Ovary (tissue), 9 donors: ENCODE measurements around the gene KCNA2. TPM values are rescaled to one million over a fixed set of nuclear protein-coding genes. Genes with fewer than 3 reads are reported as not detected.

Experiments used
- DNase-seq, 5 donors: peaks; one replicate each; pipeline ENCODE4 v3.0.0-alpha.2; 2019 to 2020
- H3K27ac ChIP-seq, 2 donors: fragments of 200-600 bp; one replicate each; pipeline versions ENCODE4 v1.5.1 to v1.8.0; 2019 to 2022
- H3K27me3 ChIP-seq: fragments of 200-600 bp; one replicate; pipeline ENCODE4 v1.8.0; 2022
- H3K36me3 ChIP-seq: fragments of 200-600 bp; sonication (generic); one replicate; pipeline ENCODE4 v1.5.1; 2019
- H3K4me1 ChIP-seq: one replicate; pipeline ENCODE4 v1.8.1; 2013; ENCODE audit warnings: mild to moderate bottlenecking, moderate library complexity; ENCODE audit not compliant: insufficient read depth
- H3K4me3 ChIP-seq: fragments of 200-600 bp; sonication (generic); one replicate; pipeline ENCODE4 v1.5.1; 2017
- H3K9me3 ChIP-seq, 2 donors: fragments of 200-600 bp in 1 of 2; sonication (generic) in 1 of 2; one replicate each; pipeline versions ENCODE4 v1.5.1 to v1.8.1; 2013 to 2019; ENCODE audit warnings: mild to moderate bottlenecking in 1 of 2, moderate library complexity in 1 of 2
- EP300 ChIP-seq: sonication (generic); formaldehyde crosslinking; IDR thresholded peaks from one replicate; pipeline ENCODE4 v1.6.1; 2017; ENCODE audit warnings: antibody characterized with exemption
- POLR2A ChIP-seq: fragments of 450-650 bp; IDR thresholded peaks from one replicate; pipeline ENCODE4 v1.6.1; 2017; ENCODE audit warnings: antibody characterized with exemption, mild to moderate bottlenecking, moderate library complexity
- WGBS, 3 donors: extraction: QIAGEN DNeasy Blood & Tissue Kit in 1 of 3; methylation state at CpG; one replicate each; pipeline versions ENCODE4 v1.1.5 to v1.1.7; 2013 to 2017; 5-methylcytosine and 5-hydroxymethylcytosine counted together
- intact Hi-C, 4 donors: fragments of 100-400 bp; cut with DNase I; formaldehyde crosslinking; loops; one replicate each; pipeline versions ENCODE4 v1.11.0 to v1.15.1; 2022 to 2023
- polyA plus RNA-seq, 2 donors: library from polyadenylated mRNA; stranded (reverse); fragments of 200-250 nt in 1 of 2; fragments of 350-450 nt in 1 of 2; fragmentation: Illumina TruSeq in 1 of 2; extraction: RNeasy Lipid Tissue Mini Kit (QIAGEN cat#74804) in 1 of 2; gene quantifications; one replicate each; pipeline ENCODE4 v1.2.3, GENCODE V29; 2013 to 2014
- total RNA-seq, 7 donors: library from RNA; depleted of rRNA in 2 of 7; stranded (reverse); fragments of >200 nt in 2 of 7; fragmentation: NEBNext Ultra II Directional in 3 of 7; extraction: Animal tissue kit (Norgen Biotek cat#: 25700) in 3 of 7; gene quantifications; one replicate each; pipeline versions ENCODE4 v1.1.0 to v1.2.4, GENCODE V29; 2016 to 2023
- TF ChIP-seq, protein P1 (sequence below), 3 donors: fragments of 450-650 bp in 2 of 3; fragments of 200-600 bp in 1 of 3; IDR thresholded peaks; one replicate each; pipeline versions ENCODE4 v1.5.1 to v1.8.0; 2016 to 2022; ENCODE audit warnings: antibody characterized with exemption in 3 of 3, mild to moderate bottlenecking in 1 of 3
- donor health status: DM: no; HTN: no; CAD: no; lungs with moderate emphysema.
- donor health status: DM: no; HTN: no; CAD: no.
- donor health status: Bipolar disorder and iron deficiency.
- donor health status: DM: yes; HTN: yes; CAD: no.
- donor health status: DM: no; HTN: no; CAD: no.
- donor health status: DM: yes; HTN: yes; CAD: no.

KCNA2 gene
- total and polyA plus RNA-seq, 9 donors, result under 0.01 to 1.7 (median 0.51) TPM

DNA sequence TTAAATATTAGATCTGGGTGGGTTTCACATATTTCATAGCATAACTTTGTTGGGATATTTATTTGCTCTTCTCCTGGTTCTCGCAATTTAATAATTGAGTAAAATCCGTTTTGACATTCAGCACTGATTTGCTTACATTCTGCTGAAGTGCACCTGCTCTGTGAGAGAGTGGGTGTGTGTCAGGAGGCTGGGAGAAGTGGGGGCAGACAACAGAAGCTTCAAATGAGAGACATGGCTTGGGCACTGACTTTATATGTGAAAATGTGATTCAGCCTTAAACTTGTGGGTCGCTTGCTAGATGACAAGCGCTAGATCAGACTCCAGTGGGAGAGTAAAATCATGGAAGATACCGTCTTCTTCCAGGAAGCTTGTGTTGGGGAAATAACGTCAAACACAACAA lies 32.4 kb upstream of the KCNA2 start:
- 91 to 94% (median 93%) methylated on average over 6 of the region's 6 CpGs for WGBS, 3 donors
- H3K27me3 ChIP-seq, result no peaks in the 10 kb centered on the region
- peaks cover 9% of the 10 kb centered on the region for H3K4me1 ChIP-seq
- intact Hi-C loops, result no loop called here
- no peak overlapping the region for H3K27ac ChIP-seq
- no peaks in the 10 kb centered on the region for H3K9me3 ChIP-seq
- H3K36me3 ChIP-seq, result no peaks in the 10 kb centered on the region
- TF ChIP-seq, protein P1, sequence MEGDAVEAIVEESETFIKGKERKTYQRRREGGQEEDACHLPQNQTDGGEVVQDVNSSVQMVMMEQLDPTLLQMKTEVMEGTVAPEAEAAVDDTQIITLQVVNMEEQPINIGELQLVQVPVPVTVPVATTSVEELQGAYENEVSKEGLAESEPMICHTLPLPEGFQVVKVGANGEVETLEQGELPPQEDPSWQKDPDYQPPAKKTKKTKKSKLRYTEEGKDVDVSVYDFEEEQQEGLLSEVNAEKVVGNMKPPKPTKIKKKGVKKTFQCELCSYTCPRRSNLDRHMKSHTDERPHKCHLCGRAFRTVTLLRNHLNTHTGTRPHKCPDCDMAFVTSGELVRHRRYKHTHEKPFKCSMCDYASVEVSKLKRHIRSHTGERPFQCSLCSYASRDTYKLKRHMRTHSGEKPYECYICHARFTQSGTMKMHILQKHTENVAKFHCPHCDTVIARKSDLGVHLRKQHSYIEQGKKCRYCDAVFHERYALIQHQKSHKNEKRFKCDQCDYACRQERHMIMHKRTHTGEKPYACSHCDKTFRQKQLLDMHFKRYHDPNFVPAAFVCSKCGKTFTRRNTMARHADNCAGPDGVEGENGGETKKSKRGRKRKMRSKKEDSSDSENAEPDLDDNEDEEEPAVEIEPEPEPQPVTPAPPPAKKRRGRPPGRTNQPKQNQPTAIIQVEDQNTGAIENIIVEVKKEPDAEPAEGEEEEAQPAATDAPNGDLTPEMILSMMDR (IDR thresholded peaks at IDR 0.05), result no peak
- TF ChIP-seq EP300 (no peak), POLR2A (no peak)
- no peak overlapping the region for H3K4me3 ChIP-seq
- DNase-seq, result no peak

GRCh38 chr1:110638058-110638457 lies 31.9 kb upstream of the KCNA2 start:
- DNase-seq, result no peak
- Histone ChIP-seq H3K4me3 (no peak overlapping the region), H3K27ac (no peak overlapping the region), H3K36me3 (no peaks in the 10 kb centered on the region), H3K4me1 (peaks cover 9% of the 10 kb centered on the region), H3K9me3 (no peaks in the 10 kb centered on the region), H3K27me3 (no peaks in the 10 kb centered on the region)
- TF ChIP-seq, protein P1 (IDR thresholded peaks at IDR 0.05), result no peak
- TF ChIP-seq POLR2A (no peak), EP300 (no peak)
- WGBS, 3 donors, result 51 to 80% (median 57%) methylated on average over 2 of the region's 2 CpGs
- intact Hi-C loops, result no loop called here

- TF ChIP-seq EP300 (no peak), POLR2A (no peak)
- TF ChIP-seq, protein P1 (IDR thresholded peaks at IDR 0.05), result no peak
- DNase-seq, result no peak
- H3K9me3 ChIP-seq, result no peaks in the 10 kb centered on the region
- H3K4me1 ChIP-seq, result peaks cover 9% of the 10 kb centered on the region
- H3K27ac ChIP-seq, result no peak overlapping the region
- intact Hi-C loops, result no loop called here
- no peak overlapping the region for H3K4me3 ChIP-seq
- H3K36me3 ChIP-seq, result no peaks in the 10 kb centered on the region
- 69 to 89% (median 82%) methylated on average over 3 of the region's 3 CpGs for WGBS, 3 donors
- no peaks in the 10 kb centered on the region for H3K27me3 ChIP-seq
These were observed 31.3 kb upstream of the KCNA2 start for GRCh38 chr1:110637475-110637874.

DNA sequence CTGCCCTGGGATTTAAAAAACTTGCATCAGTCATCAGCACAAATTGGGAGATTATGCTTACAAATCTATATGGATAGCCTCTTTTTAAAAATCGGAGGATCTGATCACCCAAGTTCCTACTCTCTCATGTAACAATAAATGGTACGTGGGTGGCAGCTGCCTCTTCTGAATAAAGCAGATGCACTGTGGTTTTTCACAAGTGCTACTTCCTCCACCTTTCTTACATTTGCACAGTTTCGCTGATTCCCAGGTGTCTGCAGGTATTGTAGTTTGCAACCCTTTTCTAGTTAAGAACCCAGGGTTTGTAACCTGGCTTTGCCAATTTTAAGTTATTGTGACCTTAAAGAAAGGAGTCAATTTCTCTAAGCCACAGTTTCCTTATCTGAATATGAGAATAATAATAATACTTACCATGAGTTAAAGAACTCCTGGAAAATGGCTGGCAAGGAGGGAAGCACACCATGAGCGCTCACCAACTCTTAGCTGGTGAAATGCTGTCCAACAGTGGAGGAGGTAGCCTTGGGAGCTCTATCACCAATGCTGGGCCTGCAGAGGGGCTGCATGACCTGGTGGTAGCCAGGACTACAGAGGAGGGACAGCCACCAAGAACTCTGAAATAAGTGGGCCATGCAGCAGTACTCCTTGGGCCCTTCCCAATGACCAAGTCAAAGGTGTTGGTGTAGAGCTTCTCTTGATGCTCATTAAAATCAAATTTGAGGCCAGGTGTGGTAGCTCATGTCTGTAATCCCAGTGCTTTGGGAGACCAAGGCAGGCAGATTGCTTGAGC lies 30.2 kb upstream of the KCNA2 start:
- no peaks in the 10 kb centered on the region for H3K9me3 ChIP-seq
- intact Hi-C loops, result no loop called here
- no peak overlapping the region for H3K4me3 ChIP-seq
- no peaks in the 10 kb centered on the region for H3K27me3 ChIP-seq
- 90 to 97% (median 96%) methylated on average over 4 of the region's 4 CpGs for WGBS, 3 donors
- no peak for DNase-seq
- TF ChIP-seq, protein P1 (IDR thresholded peaks at IDR 0.05), result no peak
- TF ChIP-seq EP300, result no peak
- no peak for TF ChIP-seq POLR2A
- peaks cover 9% of the 10 kb centered on the region for H3K4me1 ChIP-seq
- H3K27ac ChIP-seq, result no peak overlapping the region
- no peaks in the 10 kb centered on the region for H3K36me3 ChIP-seq
